OCI-LY1 (cell line): ENCODE measurements around the gene CNTNAP2.
"Not testable (repeated sequence)": the region's sequence is repeated elsewhere in the genome, so short reads cannot be mapped to it uniquely, and the experiment has no call there.

ENCODE experiments used
- H2AFZ ChIP-seq: fragments of 200-600 bp; sonication (generic), shearing (Covaris generic); 2 replicates; pipeline ENCODE4 v1.6.0; 2014; ENCODE audit warnings: antibody characterized with exemption, mild to moderate bottlenecking, low read length
- H3F3A ChIP-seq: fragments of 200-600 bp; sonication (generic), shearing (Covaris generic); 2 replicates; pipeline ENCODE4 v1.6.0; 2014; ENCODE audit warnings: mild to moderate bottlenecking, antibody characterized with exemption, low read length, moderate library complexity; ENCODE audit not compliant: insufficient read depth
- H3K27ac ChIP-seq: fragments of 200-600 bp; sonication (generic); 2 replicates; pipeline ENCODE4 v1.5.1; 2014; ENCODE audit warnings: low read length, mixed run types, mild to moderate bottlenecking, low read depth; ENCODE audit not compliant: poor library complexity, severe bottlenecking
- H3K27me3 ChIP-seq: fragments of 200-600 bp; sonication (generic); 2 replicates; pipeline ENCODE4 v1.6.0; 2014; ENCODE audit warnings: antibody characterized with exemption, mild to moderate bottlenecking, low read length, moderate library complexity; ENCODE audit not compliant: insufficient read depth
- H3K36me3 ChIP-seq: fragments of 200-600 bp; sonication (generic); 2 replicates; pipeline ENCODE4 v1.6.1; 2014; ENCODE audit warnings: mild to moderate bottlenecking, antibody characterized with exemption, low read length, moderate library complexity, mixed read lengths; ENCODE audit not compliant: insufficient read depth
- H3K4me1 ChIP-seq: fragments of 200-600 bp; sonication (generic); 2 replicates; pipeline ENCODE4 v1.5.1; 2014; ENCODE audit warnings: mild to moderate bottlenecking, low read length, moderate library complexity; ENCODE audit not compliant: insufficient read depth, severe bottlenecking
- H3K4me2 ChIP-seq: fragments of 200-600 bp; sonication (generic), shearing (Covaris generic); 2 replicates; pipeline ENCODE4 v1.6.1; 2014; ENCODE audit warnings: low read length
- H3K4me3 ChIP-seq: fragments of 200-600 bp; sonication (generic); 2 replicates; pipeline ENCODE4 v1.5.1; 2014; ENCODE audit warnings: low read length, low read depth, mild to moderate bottlenecking, mixed read lengths; ENCODE audit not compliant: poor library complexity, severe bottlenecking
- H3K79me2 ChIP-seq: fragments of 200-600 bp; shearing (Covaris generic); 2 replicates; pipeline ENCODE4 v1.6.1; 2016; ENCODE audit warnings: mixed run types, low read length, mixed read lengths; ENCODE audit not compliant: insufficient read depth
- H3K9ac ChIP-seq: fragments of 200-600 bp; sonication (generic), shearing (Covaris generic); 2 replicates; pipeline ENCODE4 v1.6.1; 2014; ENCODE audit warnings: mild to moderate bottlenecking, low read length, mixed read lengths
- H3K9me2 ChIP-seq: fragments of 200-600 bp; sonication (generic), shearing (Covaris generic); 2 replicates; pipeline ENCODE4 v1.6.1; 2014; ENCODE audit warnings: low read depth, mild to moderate bottlenecking, low read length, mixed read lengths
- H3K9me3 ChIP-seq: fragments of 200-600 bp; shearing (Covaris generic); 2 replicates; pipeline ENCODE4 v1.6.1; 2014; ENCODE audit warnings: low read length, mixed read lengths
- H4K20me1 ChIP-seq: fragments of 200-600 bp; sonication (generic), shearing (Covaris generic); 2 replicates; pipeline ENCODE4 v1.6.0; 2016; ENCODE audit warnings: mild to moderate bottlenecking, low read length; ENCODE audit not compliant: insufficient read depth
- CTCF ChIP-seq: fragments of 200-600 bp; sonication (generic), shearing (Covaris generic); IDR thresholded peaks from 2 replicates; pipeline ENCODE4 v1.5.1; 2017; ENCODE audit warnings: mild to moderate bottlenecking, antibody characterized with exemption, low read length, moderate library complexity, mixed read lengths
- EZH2 ChIP-seq: fragments of 200-600 bp; sonication (generic), shearing (Covaris generic); IDR thresholded peaks from 2 replicates; pipeline ENCODE4 v1.8.0; 2017; ENCODE audit warnings: borderline replicate concordance, mixed run types, mild to moderate bottlenecking, antibody characterized with exemption, low read length, moderate library complexity, mixed read lengths

Gene CNTNAP2

DNA sequence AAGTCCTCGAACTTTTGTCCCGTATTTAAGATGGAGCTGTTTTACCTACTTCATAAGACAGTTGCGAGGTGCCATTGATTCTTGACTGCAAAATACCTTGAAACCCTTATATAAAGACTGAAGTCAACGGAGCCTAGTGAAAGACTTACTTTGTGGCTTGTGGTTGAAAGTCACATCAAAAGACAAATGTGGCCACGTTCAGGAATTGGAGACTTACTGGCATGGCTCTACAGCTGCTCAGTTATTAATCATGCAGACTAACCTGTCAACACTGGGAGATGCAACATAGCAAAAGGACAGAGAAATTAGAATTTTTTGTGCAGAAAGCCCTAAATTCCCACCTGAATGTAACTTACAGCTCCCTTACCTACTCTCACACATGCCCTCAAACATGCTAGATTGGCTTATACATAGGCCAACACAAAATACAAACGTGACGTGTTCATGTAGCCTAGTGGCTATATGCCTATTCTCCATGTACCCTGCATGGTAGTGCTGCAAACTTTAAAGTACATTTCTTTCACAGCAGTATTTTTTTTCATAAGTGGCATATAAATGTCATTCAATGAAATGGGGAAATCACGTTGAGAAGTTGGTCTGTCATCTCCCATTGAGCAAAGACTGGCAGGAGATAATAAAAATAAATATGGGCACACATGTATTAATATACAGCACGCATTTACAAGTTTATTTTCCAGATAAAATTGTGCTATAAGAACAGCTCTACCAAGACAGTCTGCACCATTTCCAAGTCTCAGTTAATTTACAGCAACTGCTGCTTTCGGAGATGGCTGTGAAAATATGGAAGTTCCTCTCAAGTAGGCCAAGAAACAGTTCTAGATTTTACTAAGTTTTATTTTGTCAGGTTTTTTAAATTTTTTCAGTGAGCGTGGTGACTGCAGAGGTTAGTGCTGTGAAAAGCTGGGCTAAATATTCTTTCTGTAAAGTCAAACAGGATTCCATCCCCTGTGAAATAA is 2303.5 kb downstream of the CNTNAP2 start:
- Histone ChIP-seq H3F3A (no peaks in the 10 kb centered on the region), H3K36me3 (no peaks in the 10 kb centered on the region), H3K9ac (no peak overlapping the region), H3K27me3 (0 out of 2 replicates have a peak, but pooled peaks cover 4% of the 10 kb centered on the region), H3K4me3 (no peak overlapping the region), H3K9me3 (peaks cover 5% of the 10 kb centered on the region; the same call in 1 of the 2 replicates), H3K4me1 (no peaks in the 10 kb centered on the region), H3K9me2 (no peaks in the 10 kb centered on the region), H4K20me1 (no peaks in the 10 kb centered on the region), H2AFZ (no peak overlapping the region), H3K79me2 (no peaks in the 10 kb centered on the region), H3K4me2 (no peak overlapping the region), H3K27ac (no peak overlapping the region)
- TF ChIP-seq CTCF (no peak), EZH2 (no peak)

- no peaks in the 10 kb centered on the region for H3K36me3 ChIP-seq
- no peaks in the 10 kb centered on the region for H3K79me2 ChIP-seq
- no peaks in the 10 kb centered on the region for H3K9me2 ChIP-seq
- TF ChIP-seq CTCF (no peak), EZH2 (no peak)
- H3K27me3 ChIP-seq, result 0 out of 2 replicates have a peak, but pooled peaks cover 4% of the 10 kb centered on the region
- H3K4me1 ChIP-seq, result no peaks in the 10 kb centered on the region
- peaks cover 5% of the 10 kb centered on the region; the same call in 1 of the 2 replicates for H3K9me3 ChIP-seq
- H2AFZ ChIP-seq, result no peak overlapping the region
- no peak overlapping the region for H3K27ac ChIP-seq
- no peak overlapping the region for H3K4me3 ChIP-seq
- no peak overlapping the region for H3K4me2 ChIP-seq
- H4K20me1 ChIP-seq, result no peaks in the 10 kb centered on the region
- no peaks in the 10 kb centered on the region for H3F3A ChIP-seq
- H3K9ac ChIP-seq, result no peak overlapping the region
Measured at GRCh38 chr7:148422030-148422429, 2305.4 kb downstream of the CNTNAP2 start.

DNA sequence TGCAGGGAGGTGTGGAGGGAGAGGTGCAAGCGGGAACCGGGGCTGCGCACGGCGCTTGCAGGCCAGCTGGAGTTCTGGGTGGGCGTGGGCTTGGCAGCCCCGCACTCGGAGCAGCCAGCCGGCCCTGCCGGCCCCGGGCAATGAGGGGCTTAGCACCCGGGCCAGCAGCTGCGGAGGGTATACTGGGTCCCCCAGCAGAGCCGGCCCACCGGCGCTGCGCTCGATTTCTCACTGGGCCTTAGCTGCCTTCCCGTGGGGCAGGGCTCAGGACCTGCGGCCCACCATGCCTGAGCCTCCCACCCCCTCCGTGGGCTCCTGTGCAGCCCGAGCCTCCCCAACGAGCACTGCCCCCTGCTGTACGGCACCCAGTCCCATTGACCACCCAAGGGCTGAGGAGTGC is 2309.8 kb downstream of the CNTNAP2 start:
- not testable (repeated sequence) for H3K27ac ChIP-seq, H3K4me3 ChIP-seq, H3K4me2 ChIP-seq, H3K9ac ChIP-seq, H4K20me1 ChIP-seq, H2AFZ ChIP-seq, H3K4me1 ChIP-seq, H3F3A ChIP-seq, H3K9me3 ChIP-seq, H3K36me3 ChIP-seq, H3K9me2 ChIP-seq, H3K27me3 ChIP-seq, H3K79me2 ChIP-seq

- not testable (repeated sequence) for H3F3A ChIP-seq, H3K36me3 ChIP-seq, H3K9ac ChIP-seq, H4K20me1 ChIP-seq, H3K4me3 ChIP-seq, H3K9me2 ChIP-seq, H3K27ac ChIP-seq, H3K4me2 ChIP-seq, H2AFZ ChIP-seq, H3K9me3 ChIP-seq, H3K4me1 ChIP-seq, H3K79me2 ChIP-seq, H3K27me3 ChIP-seq
Measured at GRCh38 chr7:148430690-148431089, 2314.1 kb downstream of the CNTNAP2 start.
